GM12801 (cell line): Measurements from ENCODE around the gene REP15.

Experiments
- CTCF ChIP-seq: IDR thresholded peaks from one replicate; pipeline ENCODE4 v1.5.1; 2011; ENCODE audit warnings: control low read depth; ENCODE audit not compliant: insufficient read length; ENCODE audit errors: extremely low read depth

Gene REP15

GRCh38 chr12:27667540-27667939 lies 28.7 kb upstream of the REP15 start:
- TF ChIP-seq CTCF = no peak

GRCh38 chr12:27672051-27672450 lies 24.2 kb upstream of the REP15 start:
- no peak for TF ChIP-seq CTCF

GRCh38 chr12:27672643-27673042 lies 23.6 kb upstream of the REP15 start:
- TF ChIP-seq CTCF = no peak

GRCh38 chr12:27673101-27673718 lies 23.0 kb upstream of the REP15 start:
- TF ChIP-seq CTCF = no peak

- TF ChIP-seq CTCF = no peak
These were observed 21.3 kb upstream of the REP15 start for GRCh38 chr12:27674989-27675388.

GRCh38 chr12:27680619-27681018 lies 15.6 kb upstream of the REP15 start:
- no peak for TF ChIP-seq CTCF

GRCh38 chr12:27682534-27682933 lies 13.7 kb upstream of the REP15 start:
- no peak for TF ChIP-seq CTCF
